Activated naive CD4-positive, alpha-beta T cell treated with anti-CD3 and anti-CD28 coated beads, Interleukin-2, amount 10 ng/mL, durations not matched to agents 7 days and 5 days (primary cell): ENCODE data around the gene NRF1.
A peak's percentile ranks its signal among the peaks of the same experiment; 100 is the strongest.

Source experiments
- CTCF ChIA-PET: fragments of 350-600 bp; sonication (Branson Sonifier 250); formaldehyde crosslinking; loops from one replicate; lab custom pipeline; 2021; ENCODE audit warnings: antibody characterized with exemption; lab: Charles Lee
- DNase-seq: peaks from one replicate; pipeline ENCODE4 v3.0.0-alpha.2; 2020
- H3K27ac Mint-ChIP-seq: one replicate; pipeline ENCODE4 v1.8.0; 2021; ENCODE audit warnings: mild to moderate bottlenecking, moderate library complexity, mixed read lengths
- H3K27me3 Mint-ChIP-seq: one replicate; pipeline ENCODE4 v1.8.0; 2021; ENCODE audit warnings: mild to moderate bottlenecking, mixed read lengths
- H3K36me3 Mint-ChIP-seq: one replicate; pipeline ENCODE4 v1.8.0; 2021; ENCODE audit warnings: mixed read lengths
- H3K4me1 Mint-ChIP-seq: one replicate; pipeline ENCODE4 v1.8.0; 2021; ENCODE audit warnings: mixed read lengths
- H3K4me3 Mint-ChIP-seq: one replicate; pipeline ENCODE4 v1.8.0; 2021; ENCODE audit warnings: mild to moderate bottlenecking, moderate library complexity, mixed read lengths
- H3K9me3 Mint-ChIP-seq: one replicate; pipeline ENCODE4 v1.8.0; 2021; ENCODE audit warnings: mixed read lengths

Gene NRF1

GRCh38 chr7:129781928-129782817 lies 170.7 kb downstream of the NRF1 start:
- Mint-ChIP-seq H3K4me3 (peak overlapping the region; percentile 47), H3K27ac (peak overlapping the region; percentile 12), H3K36me3 (peaks cover 3% of the 10 kb centered on the region), H3K27me3 (peaks cover 99% of the 10 kb centered on the region), H3K4me1 (peaks cover 43% of the 10 kb centered on the region), H3K9me3 (no peaks in the 10 kb centered on the region)
- CTCF ChIA-PET = interaction anchor here (0.9 to 1.7 kb wide), 2 partner anchors 48 to 169 kb away, joined by 3 to 6 read pairs; no protein-coding TSS in a partner anchor
- peak; percentile 36 for DNase-seq

- peaks cover 99% of the 10 kb centered on the region for H3K27me3 Mint-ChIP-seq
- H3K9me3 Mint-ChIP-seq = no peaks in the 10 kb centered on the region
- peaks cover 43% of the 10 kb centered on the region for H3K4me1 Mint-ChIP-seq
- peak overlapping the region; percentile 47 for H3K4me3 Mint-ChIP-seq
- H3K36me3 Mint-ChIP-seq = peaks cover 3% of the 10 kb centered on the region
- peak overlapping the region; percentile 65 for H3K27ac Mint-ChIP-seq
- no peak for DNase-seq
- CTCF ChIA-PET = no interaction called here
These were observed 171.5 kb downstream of the NRF1 start for GRCh38 chr7:129782818-129783583.

- Mint-ChIP-seq H3K4me1 (peaks cover 39% of the 10 kb centered on the region), H3K27ac (peak overlapping the region; percentile 65), H3K27me3 (peaks cover 99% of the 10 kb centered on the region), H3K4me3 (peak overlapping the region; percentile 18), H3K36me3 (peaks cover 3% of the 10 kb centered on the region), H3K9me3 (no peaks in the 10 kb centered on the region)
- CTCF ChIA-PET = no interaction called here
- DNase-seq = no peak
These were observed 172.0 kb downstream of the NRF1 start for GRCh38 chr7:129783584-129783919.

DNA sequence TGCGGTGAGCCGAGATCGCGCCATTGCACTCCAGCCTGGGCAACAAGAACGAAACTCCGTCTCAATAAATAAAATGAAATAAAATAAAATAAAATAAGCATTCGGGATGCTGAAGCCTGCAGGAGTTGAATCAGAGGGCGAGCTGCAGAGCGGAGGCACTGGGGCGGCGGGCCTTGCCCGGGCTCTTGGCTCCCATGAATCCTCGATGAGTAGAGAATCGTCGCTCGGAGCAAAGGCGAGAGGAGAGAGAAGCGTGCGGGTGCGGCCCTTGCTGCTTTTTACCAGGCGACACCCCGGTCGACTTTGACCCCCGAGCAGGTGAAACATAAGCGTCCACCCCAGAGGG lies 172.9 kb downstream of the NRF1 start:
- Mint-ChIP-seq H3K36me3 (peaks cover 3% of the 10 kb centered on the region), H3K4me1 (peaks cover 39% of the 10 kb centered on the region), H3K27ac (no peak overlapping the region), H3K9me3 (no peaks in the 10 kb centered on the region), H3K27me3 (peaks cover 99% of the 10 kb centered on the region), H3K4me3 (no peak overlapping the region)
- CTCF ChIA-PET = no interaction called here
- no peak for DNase-seq

GRCh38 chr7:129784783-129785684 lies 173.5 kb downstream of the NRF1 start:
- no peaks in the 10 kb centered on the region for H3K9me3 Mint-ChIP-seq
- CTCF ChIA-PET = no interaction called here
- no peak overlapping the region for H3K27ac Mint-ChIP-seq
- no peak overlapping the region for H3K4me3 Mint-ChIP-seq
- no peak for DNase-seq
- H3K27me3 Mint-ChIP-seq = peaks cover 98% of the 10 kb centered on the region
- peaks cover 39% of the 10 kb centered on the region for H3K4me1 Mint-ChIP-seq
- peaks cover 3% of the 10 kb centered on the region for H3K36me3 Mint-ChIP-seq

- Mint-ChIP-seq H3K27ac (peak overlapping the region; percentile 28), H3K4me1 (peaks cover 39% of the 10 kb centered on the region), H3K4me3 (no peak overlapping the region), H3K36me3 (peaks cover 3% of the 10 kb centered on the region), H3K9me3 (no peaks in the 10 kb centered on the region), H3K27me3 (peaks cover 99% of the 10 kb centered on the region)
- CTCF ChIA-PET = no interaction called here
- DNase-seq = no peak
These were observed 174.4 kb downstream of the NRF1 start for GRCh38 chr7:129785685-129786514.

- Mint-ChIP-seq H3K27ac (no peak overlapping the region), H3K9me3 (no peaks in the 10 kb centered on the region), H3K4me3 (no peak overlapping the region), H3K27me3 (peaks cover 91% of the 10 kb centered on the region), H3K4me1 (peaks cover 33% of the 10 kb centered on the region), H3K36me3 (peaks cover 2% of the 10 kb centered on the region)
- CTCF ChIA-PET = no interaction called here
- no peak for DNase-seq
These were observed 175.5 kb downstream of the NRF1 start for GRCh38 chr7:129786825-129787563.

DNA sequence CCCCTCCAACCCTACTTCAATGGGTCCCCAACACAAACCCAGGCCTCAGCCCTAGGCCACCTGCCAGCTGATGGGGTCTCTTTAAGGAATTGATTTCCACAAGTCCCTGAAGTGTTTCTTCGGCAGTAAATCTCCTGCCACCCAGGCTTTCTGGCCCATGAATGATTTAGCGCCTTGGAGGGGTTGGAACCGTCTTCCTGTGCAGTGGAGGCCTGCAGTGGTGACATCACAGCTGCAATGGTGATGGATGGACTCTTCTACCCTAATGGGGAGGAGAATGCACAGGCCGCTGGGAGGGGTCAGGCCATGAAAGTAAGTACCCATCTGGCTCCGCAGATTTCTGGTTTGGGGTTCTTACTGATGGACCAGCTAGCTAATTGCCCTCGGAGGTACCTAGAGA lies 177.5 kb downstream of the NRF1 start:
- no peaks in the 10 kb centered on the region for H3K36me3 Mint-ChIP-seq
- peaks cover 18% of the 10 kb centered on the region for H3K4me1 Mint-ChIP-seq
- peaks cover 84% of the 10 kb centered on the region for H3K27me3 Mint-ChIP-seq
- H3K9me3 Mint-ChIP-seq = no peaks in the 10 kb centered on the region
- CTCF ChIA-PET = no interaction called here
- H3K4me3 Mint-ChIP-seq = no peak overlapping the region
- no peak for DNase-seq
- H3K27ac Mint-ChIP-seq = no peak overlapping the region

GRCh38 chr7:129789652-129790051 lies 178.1 kb downstream of the NRF1 start:
- no peak for DNase-seq
- H3K9me3 Mint-ChIP-seq = no peaks in the 10 kb centered on the region
- H3K36me3 Mint-ChIP-seq = no peaks in the 10 kb centered on the region
- peaks cover 77% of the 10 kb centered on the region for H3K27me3 Mint-ChIP-seq
- CTCF ChIA-PET = no interaction called here
- H3K4me1 Mint-ChIP-seq = peaks cover 18% of the 10 kb centered on the region
- H3K27ac Mint-ChIP-seq = no peak overlapping the region
- H3K4me3 Mint-ChIP-seq = no peak overlapping the region

- H3K4me1 Mint-ChIP-seq = peaks cover 14% of the 10 kb centered on the region
- H3K36me3 Mint-ChIP-seq = no peaks in the 10 kb centered on the region
- DNase-seq = no peak
- H3K9me3 Mint-ChIP-seq = no peaks in the 10 kb centered on the region
- CTCF ChIA-PET = no interaction called here
- peaks cover 74% of the 10 kb centered on the region for H3K27me3 Mint-ChIP-seq
- H3K4me3 Mint-ChIP-seq = no peak overlapping the region
- H3K27ac Mint-ChIP-seq = no peak overlapping the region
These were observed 178.6 kb downstream of the NRF1 start for GRCh38 chr7:129790136-129790535.

DNA sequence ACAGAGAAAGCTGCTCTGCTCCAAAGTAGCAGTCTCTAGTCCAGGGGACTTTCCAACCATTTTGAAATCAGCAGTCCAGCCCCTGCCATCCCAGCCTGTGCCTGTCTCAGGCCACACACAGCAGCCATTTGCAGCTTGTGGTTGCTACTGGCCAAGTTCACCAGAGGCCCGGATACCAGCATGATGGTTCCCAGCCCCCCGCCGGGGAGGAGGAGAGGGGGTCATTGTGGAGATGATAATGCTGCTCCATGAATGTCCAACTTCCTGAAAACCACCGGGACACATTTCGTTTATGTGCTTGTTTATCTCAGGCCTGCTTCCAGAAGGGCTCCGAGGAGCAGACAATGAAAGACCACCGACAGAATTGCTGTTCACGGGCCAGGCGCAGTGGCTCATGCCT lies 181.2 kb downstream of the NRF1 start:
- H3K9me3 Mint-ChIP-seq = no peaks in the 10 kb centered on the region
- peaks cover 55% of the 10 kb centered on the region for H3K27me3 Mint-ChIP-seq
- H3K4me3 Mint-ChIP-seq = no peak overlapping the region
- H3K36me3 Mint-ChIP-seq = no peaks in the 10 kb centered on the region
- DNase-seq = no peak
- no peak overlapping the region for H3K27ac Mint-ChIP-seq
- H3K4me1 Mint-ChIP-seq = no peaks in the 10 kb centered on the region
- CTCF ChIA-PET = interaction anchor here (0.9 kb wide), 2 partner anchors 13 to 32 kb away, joined by 3 read pairs; no protein-coding TSS in a partner anchor

GRCh38 chr7:129793506-129794310 lies 182.2 kb downstream of the NRF1 start:
- H3K4me1 Mint-ChIP-seq = no peaks in the 10 kb centered on the region
- no peak overlapping the region for H3K27ac Mint-ChIP-seq
- CTCF ChIA-PET = no interaction called here
- H3K36me3 Mint-ChIP-seq = no peaks in the 10 kb centered on the region
- H3K9me3 Mint-ChIP-seq = no peaks in the 10 kb centered on the region
- H3K27me3 Mint-ChIP-seq = peaks cover 45% of the 10 kb centered on the region
- no peak overlapping the region for H3K4me3 Mint-ChIP-seq
- DNase-seq = no peak
